RWPE2 (cell line): ENCODE measurements around the gene TMEM143.

Experiments
- ATAC-seq: fragments of 200-7000 bp; cut with Tn5 transposase; 3 replicates; pipeline ENCODE4 v1.9.1; 2021; ENCODE audit warnings: low read depth
- DNase-seq: peaks from one replicate; pipeline ENCODE4 v3.0.0-alpha.2; 2020; ENCODE audit warnings: low spot score
- H3K27ac ChIP-seq: fragments of 450-650 bp; 2 replicates; pipeline ENCODE4 v1.5.1; 2017; ENCODE audit warnings: mild to moderate bottlenecking; ENCODE audit not compliant: poor library complexity, severe bottlenecking
- H3K27me3 ChIP-seq: fragments of 250-450 bp; sonication (Bioruptor Pico); 2 replicates; pipeline ENCODE4 v1.5.1; 2021; ENCODE audit warnings: mild to moderate bottlenecking, moderate library complexity; ENCODE audit not compliant: insufficient read depth, poor library complexity, severe bottlenecking
- H3K36me3 ChIP-seq: fragments of 250-450 bp; sonication (Bioruptor Pico); 2 replicates; pipeline ENCODE4 v1.5.1; 2020; ENCODE audit warnings: low read depth, mild to moderate bottlenecking, moderate library complexity
- H3K4me1 ChIP-seq: fragments of 250-450 bp; sonication (Bioruptor Pico); 2 replicates; pipeline ENCODE4 v1.5.1; 2021; ENCODE audit warnings: mild to moderate bottlenecking, moderate library complexity; ENCODE audit not compliant: insufficient read depth, poor library complexity, severe bottlenecking
- H3K4me3 ChIP-seq: fragments of 250-450 bp; sonication (Bioruptor Pico); 2 replicates; pipeline ENCODE4 v1.5.1; 2021; ENCODE audit warnings: mild to moderate bottlenecking, moderate library complexity; ENCODE audit not compliant: severe bottlenecking
- H3K9me3 ChIP-seq: fragments of 250-450 bp; sonication (Bioruptor Pico); 2 replicates; pipeline ENCODE4 v1.5.1; 2021; ENCODE audit warnings: mild to moderate bottlenecking, moderate library complexity; ENCODE audit not compliant: severe bottlenecking
- TF ChIP-seq, protein P1 (sequence below): fragments of 450-650 bp; IDR thresholded peaks from one replicate; pipeline ENCODE4 v1.5.1; 2017; ENCODE audit warnings: mild to moderate bottlenecking, moderate library complexity; ENCODE audit not compliant: poor library complexity, severe bottlenecking

Gene TMEM143

GRCh38 chr19:48362716-48363499, 832 bp downstream of the TMEM143 start:
- Histone ChIP-seq H3K27me3 (no peaks in the 10 kb centered on the region), H3K9me3 (no peaks in the 10 kb centered on the region), H3K4me1 (peaks cover 3% of the 10 kb centered on the region), H3K36me3 (peaks cover 9% of the 10 kb centered on the region), H3K4me3 (peak overlapping the region; percentile 38), H3K27ac (peak overlapping the region; percentile 77)
- TF ChIP-seq, protein P1, sequence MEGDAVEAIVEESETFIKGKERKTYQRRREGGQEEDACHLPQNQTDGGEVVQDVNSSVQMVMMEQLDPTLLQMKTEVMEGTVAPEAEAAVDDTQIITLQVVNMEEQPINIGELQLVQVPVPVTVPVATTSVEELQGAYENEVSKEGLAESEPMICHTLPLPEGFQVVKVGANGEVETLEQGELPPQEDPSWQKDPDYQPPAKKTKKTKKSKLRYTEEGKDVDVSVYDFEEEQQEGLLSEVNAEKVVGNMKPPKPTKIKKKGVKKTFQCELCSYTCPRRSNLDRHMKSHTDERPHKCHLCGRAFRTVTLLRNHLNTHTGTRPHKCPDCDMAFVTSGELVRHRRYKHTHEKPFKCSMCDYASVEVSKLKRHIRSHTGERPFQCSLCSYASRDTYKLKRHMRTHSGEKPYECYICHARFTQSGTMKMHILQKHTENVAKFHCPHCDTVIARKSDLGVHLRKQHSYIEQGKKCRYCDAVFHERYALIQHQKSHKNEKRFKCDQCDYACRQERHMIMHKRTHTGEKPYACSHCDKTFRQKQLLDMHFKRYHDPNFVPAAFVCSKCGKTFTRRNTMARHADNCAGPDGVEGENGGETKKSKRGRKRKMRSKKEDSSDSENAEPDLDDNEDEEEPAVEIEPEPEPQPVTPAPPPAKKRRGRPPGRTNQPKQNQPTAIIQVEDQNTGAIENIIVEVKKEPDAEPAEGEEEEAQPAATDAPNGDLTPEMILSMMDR = no peak
- ATAC-seq (peak; percentile 93), DNase-seq (peak; percentile 98)

DNA sequence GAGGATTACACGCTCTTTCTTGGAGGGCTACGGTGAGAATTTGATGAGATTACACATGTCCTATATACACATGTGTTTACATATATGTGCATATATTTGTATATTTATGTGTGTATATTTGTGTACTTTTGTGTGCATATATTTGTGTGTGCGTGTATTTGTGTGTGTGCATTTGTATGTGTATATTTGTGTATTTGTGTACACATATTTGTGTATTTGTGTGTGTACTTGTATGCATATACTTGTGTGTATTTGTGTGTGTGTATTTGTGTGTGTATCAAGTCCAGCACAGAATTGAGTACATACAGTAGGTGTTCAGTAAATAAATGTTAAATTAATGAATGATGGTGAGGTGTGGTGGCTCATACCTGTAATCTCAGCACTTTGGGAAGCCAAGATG, 1.8 kb downstream of the TMEM143 start:
- Histone ChIP-seq H3K36me3 (peaks cover 9% of the 10 kb centered on the region), H3K27ac (no peak overlapping the region)

DNA sequence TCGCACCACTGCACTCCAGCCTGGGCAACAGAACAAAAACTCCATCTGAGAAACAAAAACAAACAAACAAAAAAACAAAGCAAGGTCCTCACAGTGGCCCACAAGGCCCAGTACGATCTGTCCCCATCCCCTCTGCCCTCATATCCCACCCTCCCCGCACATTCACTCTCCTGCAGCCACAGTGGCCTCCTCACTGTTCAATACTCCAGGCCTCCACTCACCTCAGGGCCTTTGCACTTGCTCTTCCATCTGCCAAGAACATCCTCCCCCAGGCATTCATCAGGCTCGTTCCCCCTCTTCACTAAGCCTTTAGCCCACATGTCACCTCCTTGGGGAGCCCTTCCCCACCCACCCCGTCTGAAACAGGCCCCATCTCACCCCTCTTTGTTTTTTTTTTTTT, 4.6 kb downstream of the TMEM143 start:
- peaks cover 9% of the 10 kb centered on the region for H3K36me3 ChIP-seq
- TF ChIP-seq, protein P1 = no peak
- ATAC-seq = no peak

More for the DNA sequence above, 1.8 kb downstream of the TMEM143 start:
- Histone ChIP-seq H3K27me3 (no peaks in the 10 kb centered on the region), H3K9me3 (no peaks in the 10 kb centered on the region), H3K4me3 (no peak overlapping the region), H3K4me1 (peaks cover 3% of the 10 kb centered on the region)
- DNase-seq (no peak), ATAC-seq (no peak)
- TF ChIP-seq, protein P1 = no peak

DNA sequence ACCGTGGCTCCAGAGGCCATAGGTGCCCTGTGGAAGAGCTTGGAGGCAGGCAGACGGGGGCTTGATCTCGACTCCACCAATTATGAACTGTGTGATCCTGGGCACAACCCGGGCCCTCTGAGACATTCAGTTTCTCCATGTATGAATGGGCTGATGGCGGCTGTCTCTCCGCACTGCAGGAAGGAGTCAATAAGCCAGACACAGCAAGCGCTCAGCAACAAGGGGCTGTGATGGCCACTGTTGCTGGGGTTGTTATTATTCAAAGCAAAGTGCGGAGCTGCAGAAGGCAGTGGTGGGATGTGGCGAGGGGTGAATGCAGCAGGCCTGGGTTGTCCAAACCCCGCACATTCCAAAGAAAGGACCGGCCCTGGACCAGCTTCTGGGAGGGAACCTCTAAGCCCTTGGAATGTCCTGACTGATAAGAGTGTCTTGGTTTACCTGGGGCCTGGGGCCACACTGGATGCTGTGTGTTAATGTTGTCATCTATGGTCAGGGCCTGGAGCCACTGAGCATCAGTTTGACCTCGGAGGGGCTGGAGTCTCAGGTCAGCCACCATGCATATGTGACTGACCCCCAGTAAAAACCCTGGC, 8.3 kb downstream of the TMEM143 start:
- no peaks in the 10 kb centered on the region for H3K36me3 ChIP-seq
- DNase-seq = no peak
- H3K4me1 ChIP-seq = no peaks in the 10 kb centered on the region
- TF ChIP-seq, protein P1 = no peak
- H3K4me3 ChIP-seq = no peak overlapping the region
- no peaks in the 10 kb centered on the region for H3K27me3 ChIP-seq
- no peak overlapping the region for H3K27ac ChIP-seq
- no peak for ATAC-seq
- H3K9me3 ChIP-seq = no peaks in the 10 kb centered on the region

More for the DNA sequence above, 4.6 kb downstream of the TMEM143 start:
- no peaks in the 10 kb centered on the region for H3K27me3 ChIP-seq
- no peak overlapping the region for H3K4me3 ChIP-seq
- DNase-seq = no peak
- peaks cover 3% of the 10 kb centered on the region for H3K4me1 ChIP-seq
- no peaks in the 10 kb centered on the region for H3K9me3 ChIP-seq
- no peak overlapping the region for H3K27ac ChIP-seq
